Endothelial cell of umbilical vein (primary cell): ENCODE results near the gene TUBGCP3. TPM values are rescaled to one million over a fixed set of nuclear protein-coding genes. Genes with fewer than 3 reads are reported as not detected.

Experiments
- BruUV-seq: library from RNA; stranded (reverse); fragments of 400-500 nt; replicated peaks from 2 replicates; lab custom pipeline; 2021; lab: Mats Ljungman, UMichigan
- CTCF ChIA-PET: fragments of 300-600, 350-600 bp; sonication (Branson Sonifier 250); formaldehyde crosslinking; loops from one replicate; lab custom pipeline; 2021; ENCODE audit warnings: antibody characterized with exemption, inconsistent platforms; lab: Charles Lee
- POLR2A ChIA-PET: fragments of 300-600, 350-600 bp; sonication (Branson Sonifier 250); formaldehyde crosslinking; loops from one replicate; lab custom pipeline; 2021; ENCODE audit warnings: antibody characterized with exemption, inconsistent platforms; lab: Charles Lee
- DNase-seq: peaks from one replicate; pipeline ENCODE4 v3.0.0-alpha.2; 2011; ENCODE audit warnings: low read depth, low spot score
- FAIRE-seq: peaks from 2 replicates; lab custom pipeline; 2011; peaks lifted over from hg19 to GRCh38; lab: Jason Lieb, UNC
- H2AFZ ChIP-seq: 2 replicates; pipeline ENCODE4 v1.6.0; 2012; ENCODE audit warnings: low read depth, low read length, control low read depth, inconsistent platforms
- H3K27ac ChIP-seq: 2 replicates; pipeline ENCODE4 v1.5.1; 2011; ENCODE audit warnings: low read depth, mild to moderate bottlenecking, control low read depth, low read length, moderate library complexity; ENCODE audit not compliant: insufficient read depth
- H3K27me3 ChIP-seq, 2 experiments: 2 replicates each; pipeline versions ENCODE4 v1.6.0 to v1.6.1; 2011; ENCODE audit warnings: low read length in 2 of 2, mixed read lengths in 1 of 2; ENCODE audit not compliant: control insufficient read depth in 2 of 2, insufficient read depth in 2 of 2
- H3K36me3 ChIP-seq, 2 experiments: 2 replicates in 1 of 2; 3 replicates in 1 of 2; pipeline ENCODE4 v1.5.1; 2011; ENCODE audit warnings: low read length in 2 of 2, mild to moderate bottlenecking in 1 of 2, moderate library complexity in 1 of 2; ENCODE audit not compliant: control insufficient read depth in 2 of 2, insufficient read depth in 2 of 2; ENCODE audit errors: extremely low read depth in 1 of 2
- H3K4me1 ChIP-seq: 3 replicates; pipeline ENCODE4 v1.5.1; 2011; ENCODE audit warnings: mild to moderate bottlenecking, low read length; ENCODE audit not compliant: control insufficient read depth, insufficient read depth; ENCODE audit errors: extremely low read depth
- H3K4me2 ChIP-seq: 2 replicates; pipeline ENCODE4 v1.6.1; 2011; ENCODE audit warnings: low read length, control low read depth, mixed read lengths; ENCODE audit not compliant: insufficient read depth
- H3K4me3 ChIP-seq, 3 experiments: fragments of 200-600 bp in 1 of 3; sonication (generic), shearing (Covaris generic) in 1 of 3; replicated peaks in 1 of 3; 2 replicates each; pipeline ENCODE4 v1.5.1; 2011 to 2016; ENCODE audit warnings: control low read depth in 3 of 3, low read length in 3 of 3, mild to moderate bottlenecking in 2 of 3, inconsistent platforms in 1 of 3, low read depth in 1 of 3, moderate library complexity in 1 of 3; ENCODE audit not compliant: insufficient read depth in 1 of 3
- H3K79me2 ChIP-seq: 2 replicates; pipeline ENCODE4 v1.6.0; 2012; ENCODE audit warnings: low read length, inconsistent platforms; ENCODE audit not compliant: control insufficient read depth, insufficient read depth
- H3K9ac ChIP-seq: replicated peaks from 2 replicates; pipeline ENCODE3; 2011; ENCODE audit warnings: low read length, control low read depth; ENCODE audit not compliant: insufficient read depth; ENCODE audit errors: extremely low read depth
- H3K9me1 ChIP-seq: replicated peaks from 3 replicates; pipeline ENCODE4 v1.6.0; 2011; ENCODE audit warnings: mild to moderate bottlenecking, low read length; ENCODE audit not compliant: control insufficient read depth, insufficient read depth; ENCODE audit errors: extremely low read depth
- H3K9me3 ChIP-seq: replicated peaks from 2 replicates; pipeline ENCODE4 v1.5.1; 2012; ENCODE audit warnings: low read length, inconsistent platforms; ENCODE audit not compliant: control insufficient read depth, insufficient read depth
- H4K20me1 ChIP-seq: replicated peaks from 2 replicates; pipeline ENCODE3; 2011; ENCODE audit warnings: mild to moderate bottlenecking, low read length; ENCODE audit not compliant: control insufficient read depth, insufficient read depth; ENCODE audit errors: extremely low read depth
- JUN ChIP-seq: IDR thresholded peaks from 2 replicates; pipeline ENCODE4 v1.6.1; 2011; ENCODE audit warnings: borderline replicate concordance, low read depth; ENCODE audit not compliant: insufficient read length, insufficient read depth
- MAX ChIP-seq: IDR thresholded peaks from 2 replicates; pipeline ENCODE4 v1.6.1; 2011; ENCODE audit not compliant: insufficient read depth, insufficient read length
- POLR2A ChIP-seq: IDR thresholded peaks from 2 replicates; pipeline ENCODE4 v1.6.1; 2012; ENCODE audit warnings: low read depth, mild to moderate bottlenecking, control low read depth, low read length
- POLR2AphosphoS5 ChIP-seq: IDR thresholded peaks from 2 replicates; pipeline ENCODE4 v1.6.1; 2012; ENCODE audit warnings: low read depth, mild to moderate bottlenecking, control low read depth, low read length, moderate library complexity; ENCODE audit not compliant: insufficient read depth
- dilution Hi-C: fragments of 300-500 bp; cut with MboI; formaldehyde crosslinking; loops from one replicate; pipeline ENCODE4 v1.15.0; 2019; ENCODE audit warnings: low sequenced_read_pairs; ENCODE audit not compliant: extremely low pct_ligation_motif_present
- intact Hi-C: fragments of 100-400 bp; cut with micrococcal nuclease; formaldehyde crosslinking; loops from one replicate; pipeline ENCODE4 v1.10.0; 2022
- polyA plus RNA-seq, 4 experiments: library from polyadenylated mRNA; depleted of rRNA in 3 of 4; stranded (reverse) in 3 of 4; unstranded in 1 of 4; fragments of >200 nt; gene quantifications; 2 replicates each; pipeline versions ENCODE4 v1.2.1 to v1.2.3, GENCODE V29; 2011 to 2012; ENCODE audit warnings: missing spikeins in 1 of 4
- total RNA-seq: library from RNA; stranded (reverse); gene quantifications from 2 replicates; pipeline ENCODE4 v1.2.3, GENCODE V29; 2021

TUBGCP3 gene
- total and polyA plus RNA-seq, 2 donors (not counting 3 experiments of a cell fraction or from before 2014, with no cell fraction given): 36.4 to 47.7 TPM

- Histone ChIP-seq H3K4me1 (no peaks in the 10 kb centered on the region), H3K9ac (no peak overlapping the region), H3K27me3 (no peaks in the 10 kb centered on the region), H4K20me1 (no peaks in the 10 kb centered on the region), H3K36me3 (no peaks in the 10 kb centered on the region), H3K79me2 (no peaks in the 10 kb centered on the region), H3K9me3 (no peaks in the 10 kb centered on the region), H2AFZ (no peak overlapping the region), H3K27ac (no peak overlapping the region), H3K9me1 (no peaks in the 10 kb centered on the region), H3K4me3 (no peak overlapping the region), H3K4me2 (no peak overlapping the region)
- FAIRE-seq (no peak), DNase-seq (no peak)
- dilution Hi-C loops (no loop called here), intact Hi-C loops (no loop called here)
- TF ChIP-seq POLR2AphosphoS5 (no peak), MAX (no peak), POLR2A (no peak), JUN (no peak)
- ChIA-PET POLR2A (no interaction called here), CTCF (no interaction called here)
- BruUV-seq: no TSS peak
Observed at GRCh38 chr13:112464720-112465119, 123.2 kb downstream of the TUBGCP3 start.

- FAIRE-seq (no peak), DNase-seq (no peak)
- ChIA-PET CTCF (no interaction called here), POLR2A (no interaction called here)
- Histone ChIP-seq H3K9ac (no peak overlapping the region), H3K9me1 (no peaks in the 10 kb centered on the region), H3K79me2 (no peaks in the 10 kb centered on the region), H2AFZ (no peak overlapping the region), H3K4me3 (no peak overlapping the region), H3K36me3 (no peaks in the 10 kb centered on the region), H4K20me1 (no peaks in the 10 kb centered on the region), H3K27me3 (no peaks in the 10 kb centered on the region), H3K9me3 (no peaks in the 10 kb centered on the region), H3K4me2 (no peak overlapping the region), H3K4me1 (no peaks in the 10 kb centered on the region), H3K27ac (no peak overlapping the region)
- BruUV-seq: no TSS peak
- TF ChIP-seq JUN: no peak
- dilution Hi-C loops: no loop called here
- intact Hi-C loops: no loop called here
Observed at GRCh38 chr13:112462408-112462807, 125.5 kb downstream of the TUBGCP3 start.
